A673 (cell line): ENCODE data around the gene NKX2-3. TPM values are rescaled to one million over a fixed set of nuclear protein-coding genes. Genes with fewer than 3 reads are reported as not detected.

Experiments
- BruUV-seq: library from RNA; stranded (reverse); fragments of 400-500 nt; replicated peaks from 2 replicates; lab custom pipeline; 2021; lab: Mats Ljungman, UMichigan
- CTCF ChIA-PET: fragments of 300-600 bp; sonication (Branson Sonifier 250); formaldehyde crosslinking; loops from one replicate; lab custom pipeline; 2022; ENCODE audit warnings: antibody characterized with exemption; lab: Charles Lee
- POLR2A ChIA-PET: fragments of 300-600 bp; sonication (Branson Sonifier 250); formaldehyde crosslinking; loops from one replicate; lab custom pipeline; 2022; ENCODE audit warnings: antibody characterized with exemption; ENCODE audit not compliant: low non-redundant PET; lab: Charles Lee
- DNase-seq: peaks from one replicate; pipeline ENCODE4 v3.0.0-alpha.2; 2015; ENCODE audit warnings: low spot score
- H3K27ac ChIP-seq: fragments of 200-600 bp; sonication (generic); 2 replicates; pipeline ENCODE4 v1.5.1; 2016; ENCODE audit warnings: mixed run types, low read depth, mild to moderate bottlenecking, mixed read lengths, antibody characterized with exemption, low read length; ENCODE audit not compliant: poor library complexity, severe bottlenecking
- H3K27me3 ChIP-seq: fragments of 200-600 bp; sonication (generic); replicated peaks from 2 replicates; pipeline ENCODE4 v1.6.1; 2017; ENCODE audit warnings: mixed run types, low read depth, mild to moderate bottlenecking, mixed read lengths, antibody characterized with exemption, low read length; ENCODE audit not compliant: insufficient read depth, poor library complexity
- H3K36me3 ChIP-seq: fragments of 200-600 bp; sonication (generic); 2 replicates; pipeline ENCODE4 v1.6.1; 2016; ENCODE audit warnings: mixed run types, mild to moderate bottlenecking, mixed read lengths, antibody characterized with exemption, low read length; ENCODE audit not compliant: insufficient read depth, poor library complexity, severe bottlenecking
- H3K4me1 ChIP-seq: fragments of 200-600 bp; sonication (generic); 2 replicates; pipeline ENCODE4 v1.6.1; 2017; ENCODE audit warnings: mixed run types, mild to moderate bottlenecking, mixed read lengths, antibody characterized with exemption, low read length; ENCODE audit not compliant: insufficient read depth, poor library complexity, severe bottlenecking
- H3K4me3 ChIP-seq: fragments of 200-600 bp; sonication (generic); 2 replicates; pipeline ENCODE4 v1.5.1; 2016; ENCODE audit warnings: low read depth, mixed run types, mild to moderate bottlenecking, mixed read lengths, low read length; ENCODE audit not compliant: poor library complexity, severe bottlenecking
- H3K9me3 ChIP-seq: fragments of 200-600 bp; sonication (generic); 2 replicates; pipeline ENCODE4 v1.6.1; 2016; ENCODE audit warnings: mixed run types, low read depth, mild to moderate bottlenecking, mixed read lengths, antibody characterized with exemption, low read length; ENCODE audit not compliant: poor library complexity, severe bottlenecking
- EZH2 ChIP-seq: fragments of 200-600 bp; sonication (generic); IDR thresholded peaks from 2 replicates; pipeline ENCODE4 v1.6.1; 2017; ENCODE audit warnings: borderline replicate concordance, low read depth, mild to moderate bottlenecking, mixed read lengths, antibody characterized with exemption, low read length; ENCODE audit not compliant: poor library complexity, severe bottlenecking
- intact Hi-C: fragments of 100-400 bp; cut with micrococcal nuclease; formaldehyde crosslinking; loops from one replicate; pipeline ENCODE4 v1.10.0; 2022; ENCODE audit not compliant: unreplicated experiment
- total RNA-seq: library from RNA; stranded (reverse); gene quantifications from 2 replicates; pipeline ENCODE4 v1.2.3, GENCODE V29; 2021
- TF ChIP-seq, protein P1 (sequence below): fragments of 300-800, 200-600 bp; sonication (generic); conservative IDR thresholded peaks from 2 replicates; pipeline ENCODE4 v1.5.1; 2017; ENCODE audit warnings: low read depth, mild to moderate bottlenecking, antibody characterized with exemption, low read length, moderate library complexity, mixed read lengths

The NKX2-3 gene
- total RNA-seq, 1 experiment from 2014 or later, result not detected

DNA sequence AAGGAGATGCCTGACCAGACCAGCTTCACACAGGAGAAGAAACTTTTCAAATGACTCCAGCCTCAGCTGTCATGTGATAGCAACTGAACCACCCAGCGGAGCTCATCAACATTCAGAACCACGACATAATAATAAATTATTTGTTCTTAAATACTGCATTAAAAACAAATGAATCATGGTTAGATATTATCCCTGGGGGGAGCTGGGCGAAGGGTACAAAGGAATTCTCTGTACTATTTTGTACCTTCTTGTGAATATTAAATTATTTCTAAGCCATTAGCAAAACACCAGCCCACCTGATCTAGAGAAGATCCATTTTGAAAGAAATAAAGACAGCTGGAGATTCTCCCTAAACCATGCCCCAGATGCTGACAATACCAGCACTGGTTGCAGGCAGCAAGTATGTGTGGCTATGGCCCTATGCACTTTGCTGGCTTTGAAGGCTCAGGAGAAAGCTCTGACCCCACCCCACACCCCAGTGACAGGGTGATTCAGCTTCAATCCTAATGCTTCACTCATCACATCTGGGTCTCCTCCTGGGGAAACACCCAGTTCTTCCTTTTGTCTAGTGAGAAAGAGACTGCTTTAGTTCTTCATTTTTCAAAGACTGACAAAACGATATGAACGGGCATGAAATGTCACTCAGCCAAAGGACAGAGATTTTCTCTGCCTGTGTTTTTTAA, 45.5 kb upstream of the NKX2-3 start:
- POLR2A ChIA-PET, result no interaction called here
- Histone ChIP-seq H3K36me3 (no peaks in the 10 kb centered on the region), H3K9me3 (no peaks in the 10 kb centered on the region), H3K27me3 (peaks cover 71% of the 10 kb centered on the region), H3K4me3 (no peak overlapping the region), H3K4me1 (no peaks in the 10 kb centered on the region), H3K27ac (no peak overlapping the region)
- intact Hi-C loops, result no loop called here
- CTCF ChIA-PET, result no interaction called here
- no peak for TF ChIP-seq EZH2
- TF ChIP-seq, protein P1, sequence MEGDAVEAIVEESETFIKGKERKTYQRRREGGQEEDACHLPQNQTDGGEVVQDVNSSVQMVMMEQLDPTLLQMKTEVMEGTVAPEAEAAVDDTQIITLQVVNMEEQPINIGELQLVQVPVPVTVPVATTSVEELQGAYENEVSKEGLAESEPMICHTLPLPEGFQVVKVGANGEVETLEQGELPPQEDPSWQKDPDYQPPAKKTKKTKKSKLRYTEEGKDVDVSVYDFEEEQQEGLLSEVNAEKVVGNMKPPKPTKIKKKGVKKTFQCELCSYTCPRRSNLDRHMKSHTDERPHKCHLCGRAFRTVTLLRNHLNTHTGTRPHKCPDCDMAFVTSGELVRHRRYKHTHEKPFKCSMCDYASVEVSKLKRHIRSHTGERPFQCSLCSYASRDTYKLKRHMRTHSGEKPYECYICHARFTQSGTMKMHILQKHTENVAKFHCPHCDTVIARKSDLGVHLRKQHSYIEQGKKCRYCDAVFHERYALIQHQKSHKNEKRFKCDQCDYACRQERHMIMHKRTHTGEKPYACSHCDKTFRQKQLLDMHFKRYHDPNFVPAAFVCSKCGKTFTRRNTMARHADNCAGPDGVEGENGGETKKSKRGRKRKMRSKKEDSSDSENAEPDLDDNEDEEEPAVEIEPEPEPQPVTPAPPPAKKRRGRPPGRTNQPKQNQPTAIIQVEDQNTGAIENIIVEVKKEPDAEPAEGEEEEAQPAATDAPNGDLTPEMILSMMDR, result no peak
- no peak for DNase-seq
- no TSS peak for BruUV-seq

DNA sequence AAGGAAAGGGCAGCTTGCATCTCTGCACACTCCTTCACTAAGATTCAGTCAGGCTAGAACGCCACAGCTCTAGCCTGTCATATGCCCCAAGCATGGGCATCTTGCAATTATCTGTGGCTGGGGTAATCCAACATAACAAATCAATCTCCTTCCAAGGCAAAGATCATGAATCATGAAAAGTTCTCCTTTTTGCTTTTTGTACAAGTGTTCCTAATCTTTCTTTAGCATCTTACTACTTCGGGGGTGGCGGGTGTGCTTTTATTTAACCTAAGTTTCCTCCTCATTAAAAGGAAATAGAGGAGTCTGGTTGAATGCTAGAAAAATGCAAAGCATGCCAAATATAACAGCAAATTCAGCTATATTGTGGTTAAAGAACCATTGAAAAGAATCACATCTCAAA, 43.5 kb upstream of the NKX2-3 start:
- no TSS peak for BruUV-seq
- DNase-seq, result no peak
- H3K4me3 ChIP-seq, result no peak overlapping the region
- TF ChIP-seq, protein P1, result no peak
- no peak for TF ChIP-seq EZH2
- no peak overlapping the region for H3K27ac ChIP-seq
- H3K9me3 ChIP-seq, result no peaks in the 10 kb centered on the region
- ChIA-PET POLR2A (no interaction called here), CTCF (no interaction called here)
- no peaks in the 10 kb centered on the region for H3K4me1 ChIP-seq
- intact Hi-C loops, result no loop called here
- no peaks in the 10 kb centered on the region for H3K36me3 ChIP-seq
- peaks cover 72% of the 10 kb centered on the region for H3K27me3 ChIP-seq

DNA sequence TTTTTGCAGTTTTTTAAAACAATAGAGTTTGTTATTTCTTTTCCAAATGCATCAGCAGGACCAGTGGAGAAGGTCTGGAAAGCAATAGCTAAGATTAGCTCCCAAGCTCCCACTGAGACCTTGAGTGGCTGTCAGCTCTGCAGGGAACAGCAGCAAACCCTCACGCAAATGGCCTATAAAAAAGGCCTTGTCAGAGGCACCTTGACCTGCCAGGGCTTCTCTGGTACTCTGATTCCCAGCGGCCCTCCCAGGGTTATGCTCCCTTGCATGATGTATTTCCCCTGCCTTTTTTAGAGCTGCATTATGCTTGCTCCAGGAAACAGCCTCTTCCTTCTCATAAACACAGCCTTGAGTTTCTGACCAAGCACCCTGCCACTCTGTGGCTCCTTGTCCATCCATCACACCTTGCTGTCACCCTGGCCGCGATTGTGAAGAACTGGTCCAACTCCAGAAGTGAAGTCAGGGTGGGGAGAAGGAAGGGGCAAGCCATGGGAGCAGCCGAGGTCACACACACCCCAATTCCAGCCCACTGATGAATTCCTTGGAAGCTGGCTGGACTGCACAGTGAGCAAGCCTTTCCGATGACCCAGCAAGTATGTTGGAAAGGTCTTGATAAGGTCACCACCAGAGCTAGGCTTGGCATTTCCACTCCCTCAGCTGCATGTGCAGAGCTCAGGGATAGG, 35.3 kb upstream of the NKX2-3 start:
- Histone ChIP-seq H3K4me3 (no peak overlapping the region), H3K36me3 (no peaks in the 10 kb centered on the region), H3K27me3 (peaks cover 8% of the 10 kb centered on the region), H3K4me1 (no peaks in the 10 kb centered on the region), H3K27ac (no peak overlapping the region), H3K9me3 (no peaks in the 10 kb centered on the region)
- POLR2A ChIA-PET, result no interaction called here
- intact Hi-C loops, result no loop called here
- CTCF ChIA-PET, result no interaction called here
- TF ChIP-seq, protein P1, result no peak
- TF ChIP-seq EZH2, result no peak
- no peak for DNase-seq
- no TSS peak for BruUV-seq
